ENCODE results near the gene SURF6. TPM values are rescaled to one million over a fixed set of nuclear protein-coding genes. Genes with fewer than 3 reads are reported as not detected.

Gene SURF6
- total and polyA plus RNA-seq, 2 of the 8 experiments (the other 6 are each of a cell fraction or from before 2014, with no cell fraction given), result 6.1 to 23.7 TPM

DNA sequence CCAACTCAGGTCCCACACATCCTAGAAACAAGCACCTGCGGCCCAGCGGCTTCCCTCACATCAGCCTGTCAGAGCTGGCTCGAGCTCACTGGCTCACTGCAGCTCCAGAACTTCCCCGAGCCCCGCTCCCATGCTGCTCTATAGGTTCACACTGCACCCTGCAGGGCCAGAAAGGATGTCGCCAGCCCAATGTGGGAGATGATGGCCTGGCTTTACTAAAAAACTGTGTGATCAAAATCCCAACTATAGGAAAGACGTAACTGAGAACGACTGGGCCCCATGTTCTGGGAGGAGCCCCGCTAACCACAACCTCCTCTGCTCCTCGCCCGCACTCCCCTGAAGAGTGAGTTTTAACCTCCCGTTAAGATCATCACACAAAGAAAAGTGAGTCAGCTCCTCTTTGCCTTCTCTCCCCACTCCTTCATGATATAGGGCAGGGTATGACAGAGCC lies 35.3 kb upstream of the SURF6 start:
- H2BK20ac ChIP-seq (ENCODE audit: low read length), result no peak overlapping the region
- H3K9ac ChIP-seq (replicated peaks in 1 of 4; ENCODE audit: extremely low read depth in 1 of 4, low read depth in 3 of 4, low read length in 3 of 4), result no peak overlapping the region
- no peak overlapping the region for H3K4ac ChIP-seq (replicated peaks; ENCODE audit: insufficient read length, low read depth, low read length)
- no peak overlapping the region for H2BK5ac ChIP-seq (ENCODE audit: low read depth, low read length)
- ChIA-PET CTCF (ENCODE audit: partially characterized antibody) (interaction anchor here (0.9 to 10.1 kb wide), 9 partner anchors 14 to 115 kb away, joined by 3 to 90 read pairs (median 3); partner anchors contain the start of genes SURF1 and SURF2), POLR2A (ENCODE audit: partially characterized antibody) (interaction anchor here (1.1 to 19.9 kb wide), 5 partner anchors 8 to 47 kb away, joined by 3 to 461 read pairs (median 5); partner anchors contain the start of genes MED22, REXO4, RPL7A and SURF1)
- peaks cover 5% of the 10 kb centered on the region; the same call in 1 of the 2 replicates for H3K23me2 ChIP-seq (ENCODE audit: low read depth, low read length)
- H3K56ac ChIP-seq (replicated peaks; ENCODE audit: insufficient read length, low read depth, low read length), result no peak overlapping the region
- no peak overlapping the region for H2AK5ac ChIP-seq (ENCODE audit: low read depth, low read length)
- DNase-seq (ENCODE audit: low read depth in 1 of 2, low spot score in 2 of 2), result no peak
- no peak overlapping the region for H3K4me2 ChIP-seq (ENCODE audit: insufficient read depth in 1 of 2, low read depth in 2 of 2, low read length in 2 of 2)
- H3K79me2 ChIP-seq (ENCODE audit: control insufficient read depth in 1 of 2, insufficient read depth in 2 of 2, low read length in 2 of 2), result peaks cover 23 to 90% of the 10 kb centered on the region in 2 experiments
- no peaks in the 10 kb centered on the region for H3K27me3 ChIP-seq (replicated peaks in 1 of 4; ENCODE audit: control insufficient read depth in 3 of 4, extremely low read depth in 1 of 4, insufficient read depth in 3 of 4, low read length in 3 of 4)
- 88% methylated on average over 12 of the region's 12 CpGs; no CpG with 5 or more reads in 1 of the 2 experiments for WGBS, 2 experiments (ENCODE audit: extremely low coverage in 1 of 2, insufficient coverage in 1 of 2, insufficient read length in 1 of 2, insufficient replicate concordance in 2 of 2, low coverage in 1 of 2, low lambda C conversion rate in 2 of 2, missing lambda C conversion rate in 1 of 2)
- H3K79me1 ChIP-seq (ENCODE audit: low read depth, low read length), result peaks cover 35% of the 10 kb centered on the region
- no peak overlapping the region for H3K27ac ChIP-seq (ENCODE audit: low read depth, low read length)
- no peak overlapping the region for H3K18ac ChIP-seq (ENCODE audit: extremely low read depth, low read length)
- no peak overlapping the region for H4K5ac ChIP-seq (ENCODE audit: insufficient read length, low read depth, low read length)
- no peak overlapping the region for H3K4me3 ChIP-seq (ENCODE audit: extremely low read depth in 1 of 4, insufficient read depth in 2 of 4, low read depth in 3 of 4, low read length in 4 of 4)
- H2BK15ac ChIP-seq (ENCODE audit: low read length), result no peak overlapping the region
- no peak overlapping the region for H3K23ac ChIP-seq (ENCODE audit: insufficient read length)
- H3K36me3 ChIP-seq (ENCODE audit: control insufficient read depth in 2 of 4, insufficient read depth in 4 of 4, low read length in 3 of 4), result peaks cover under 1 to 17% (median 14%) of the 10 kb centered on the region in 4 experiments; a peak in 5 of 8 replicates
- H4K8ac ChIP-seq (ENCODE audit: extremely low read depth, insufficient read depth, low read length), result no peak overlapping the region
- H2BK120ac ChIP-seq (replicated peaks; ENCODE audit: low read depth, low read length), result no peak overlapping the region
- peaks cover 0 to under 1% (median 0%) of the 10 kb centered on the region in 4 experiments; a peak in 1 of 7 replicates for H3K4me1 ChIP-seq (replicated peaks in 1 of 4; ENCODE audit: control insufficient read depth in 3 of 4, insufficient read depth in 4 of 4, low read length in 3 of 4)
- no peak overlapping the region for H2BK12ac ChIP-seq (ENCODE audit: low read depth, low read length)
- TF ChIP-seq CEBPB (IDR thresholded peaks at IDR 0.05; ENCODE audit: low read depth, low read length), result no peak
- TF ChIP-seq, protein P1, sequence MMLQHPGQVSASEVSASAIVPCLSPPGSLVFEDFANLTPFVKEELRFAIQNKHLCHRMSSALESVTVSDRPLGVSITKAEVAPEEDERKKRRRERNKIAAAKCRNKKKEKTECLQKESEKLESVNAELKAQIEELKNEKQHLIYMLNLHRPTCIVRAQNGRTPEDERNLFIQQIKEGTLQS (IDR thresholded peaks at IDR 0.05; ENCODE audit: insufficient read depth, low read depth, low read length), result no peak
- no peak for TF ChIP-seq NRF1 (IDR thresholded peaks at IDR 0.05; ENCODE audit: low read depth, low read length)
- TF ChIP-seq CBX5 (IDR thresholded peaks at IDR 0.05; ENCODE audit: low read depth, low read length), result no peak
- TF ChIP-seq, protein P2, sequence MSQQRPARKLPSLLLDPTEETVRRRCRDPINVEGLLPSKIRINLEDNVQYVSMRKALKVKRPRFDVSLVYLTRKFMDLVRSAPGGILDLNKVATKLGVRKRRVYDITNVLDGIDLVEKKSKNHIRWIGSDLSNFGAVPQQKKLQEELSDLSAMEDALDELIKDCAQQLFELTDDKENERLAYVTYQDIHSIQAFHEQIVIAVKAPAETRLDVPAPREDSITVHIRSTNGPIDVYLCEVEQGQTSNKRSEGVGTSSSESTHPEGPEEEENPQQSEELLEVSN (IDR thresholded peaks at IDR 0.05), result no peak
- TF ChIP-seq CREB1 (IDR thresholded peaks at IDR 0.05), result no peak
- no peak for TF ChIP-seq EGR1 (IDR thresholded peaks at IDR 0.05; ENCODE audit: borderline replicate concordance, low read depth, low read length)
- no peak for TF ChIP-seq SP2 (IDR thresholded peaks at IDR 0.05; ENCODE audit: low read length)
- no peak for FAIRE-seq
- H3K14ac ChIP-seq (ENCODE audit: insufficient read length), result no peak overlapping the region
- H2AFZ ChIP-seq (ENCODE audit: low read length), result no peak overlapping the region
- H4K20me1 ChIP-seq (replicated peaks in 1 of 2; ENCODE audit: control insufficient read depth in 1 of 2, insufficient read depth in 2 of 2, low read length in 2 of 2), result peaks cover 38 to 67% of the 10 kb centered on the region in 2 experiments
- no peaks in the 10 kb centered on the region for H3K9me3 ChIP-seq (ENCODE audit: insufficient read depth in 2 of 2, low read depth in 1 of 2, low read length in 1 of 2)
- H4K91ac ChIP-seq (replicated peaks; ENCODE audit: insufficient read length, low read length), result no peak overlapping the region
